ENCODE measurements around the gene REEP1. TPM values are rescaled to one million over a fixed set of nuclear protein-coding genes. Genes with fewer than 3 reads are reported as not detected.

REEP1 gene
- total RNA-seq, 4 donors from 2014 or later, result 0.39 to 3.3 (median 1.7) TPM

- no peak for DNase-seq (ENCODE audit: low spot score in 2 of 2)
- WGBS, 2 donors, result 77 to 82% methylated on average over 3 of the region's 3 CpGs
Observed at GRCh38 chr2:86331384-86331783, 6.0 kb downstream of the REEP1 start.

GRCh38 chr2:86330001-86330400 lies 7.4 kb downstream of the REEP1 start:
- H3K36me3 ChIP-seq, result no peaks in the 10 kb centered on the region
- H3K4me3 ChIP-seq, result no peak overlapping the region
- peaks cover 0 to 14% (median 0%) of the 10 kb centered on the region in 4 donors for H3K9me3 ChIP-seq
- H3K27me3 ChIP-seq, result peaks cover 0 to 12% of the 10 kb centered on the region in 2 donors
- no peak for DNase-seq (ENCODE audit: low spot score in 2 of 2)
- no peaks in the 10 kb centered on the region for H3K4me1 ChIP-seq
- no peak overlapping the region for H3K27ac ChIP-seq
- 70 to 85% methylated on average over 2 of the region's 2 CpGs for WGBS, 2 donors
- TF ChIP-seq CTCF (IDR thresholded peaks at IDR 0.05) (no peak), EP300 (IDR thresholded peaks at IDR 0.05) (no peak), POLR2A (IDR thresholded peaks at IDR 0.05) (no peak)

More at GRCh38 chr2:86331384-86331783, 6.0 kb downstream of the REEP1 start:
- Histone ChIP-seq H3K36me3 (no peaks in the 10 kb centered on the region), H3K27ac (no peak overlapping the region), H3K27me3 (peaks cover 0 to 25% of the 10 kb centered on the region in 2 donors), H3K4me1 (peaks cover 0 to 5% (median 3%) of the 10 kb centered on the region in 4 donors), H3K9me3 (peaks cover 0 to 14% (median 0%) of the 10 kb centered on the region in 4 donors), H3K4me3 (no peak overlapping the region)
- no peak for TF ChIP-seq POLR2A (IDR thresholded peaks at IDR 0.05)
- TF ChIP-seq CTCF (IDR thresholded peaks at IDR 0.05), result no peak
- no peak for TF ChIP-seq EP300 (IDR thresholded peaks at IDR 0.05)

DNA sequence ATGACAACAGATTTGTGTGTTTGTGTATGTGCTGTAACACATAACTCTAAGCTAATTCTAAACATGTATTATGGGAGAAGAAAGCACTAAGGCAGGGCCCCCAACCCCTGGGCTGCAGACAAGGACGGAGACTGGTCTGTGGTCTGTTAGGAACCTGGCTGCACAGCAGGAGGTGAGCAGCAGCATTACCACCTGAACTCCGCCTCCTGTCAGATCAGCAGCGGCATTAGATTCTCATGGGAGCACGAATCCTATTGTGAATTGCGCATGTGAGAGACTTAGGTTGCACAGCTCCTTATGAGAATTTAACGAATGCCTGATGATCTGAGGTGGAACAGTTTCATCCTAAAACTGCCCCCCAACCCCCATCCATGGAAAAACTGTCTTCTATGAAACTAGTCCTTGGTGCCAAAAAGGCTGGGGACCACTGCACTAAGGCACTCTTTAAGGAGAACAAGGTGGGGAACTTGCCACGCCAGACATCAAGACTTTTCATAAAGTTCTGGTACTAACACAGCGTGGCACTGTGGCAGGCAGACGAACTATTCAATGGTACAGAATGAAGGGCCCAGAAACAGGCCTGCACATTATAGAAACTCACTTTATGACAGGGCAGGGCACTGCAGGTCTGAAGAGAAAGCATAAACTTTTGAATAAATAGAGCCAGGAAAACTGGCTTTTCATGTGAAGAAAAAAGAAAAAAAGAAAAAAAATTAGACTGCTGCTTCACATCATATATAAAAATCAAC lies 14.0 kb downstream of the REEP1 start:
- Histone ChIP-seq H3K4me1 (no peaks in the 10 kb centered on the region), H3K9me3 (peaks cover 0 to 1% (median 0%) of the 10 kb centered on the region in 4 donors), H3K27ac (no peak overlapping the region), H3K27me3 (no peaks in the 10 kb centered on the region), H3K4me3 (no peak overlapping the region), H3K36me3 (no peaks in the 10 kb centered on the region)
- WGBS, 2 donors, result 73 to 76% methylated on average over 9 of the region's 9 CpGs
- TF ChIP-seq POLR2A (IDR thresholded peaks at IDR 0.05), result no peak
- no peak for TF ChIP-seq CTCF (IDR thresholded peaks at IDR 0.05)
- TF ChIP-seq EP300 (IDR thresholded peaks at IDR 0.05), result no peak
- no peak for DNase-seq (ENCODE audit: low spot score in 2 of 2)

- Histone ChIP-seq H3K27me3 (no peaks in the 10 kb centered on the region), H3K27ac (no peak overlapping the region), H3K4me3 (no peak overlapping the region), H3K9me3 (no peaks in the 10 kb centered on the region), H3K4me1 (no peaks in the 10 kb centered on the region), H3K36me3 (no peaks in the 10 kb centered on the region)
- no peak for DNase-seq (ENCODE audit: low spot score in 2 of 2)
- WGBS, 2 donors, result 73 to 77% methylated on average over 8 of the region's 8 CpGs
- TF ChIP-seq EP300 (IDR thresholded peaks at IDR 0.05) (no peak), POLR2A (IDR thresholded peaks at IDR 0.05) (no peak), CTCF (IDR thresholded peaks at IDR 0.05) (no peak)
Observed at GRCh38 chr2:86319700-86320580, 17.5 kb downstream of the REEP1 start.

DNA sequence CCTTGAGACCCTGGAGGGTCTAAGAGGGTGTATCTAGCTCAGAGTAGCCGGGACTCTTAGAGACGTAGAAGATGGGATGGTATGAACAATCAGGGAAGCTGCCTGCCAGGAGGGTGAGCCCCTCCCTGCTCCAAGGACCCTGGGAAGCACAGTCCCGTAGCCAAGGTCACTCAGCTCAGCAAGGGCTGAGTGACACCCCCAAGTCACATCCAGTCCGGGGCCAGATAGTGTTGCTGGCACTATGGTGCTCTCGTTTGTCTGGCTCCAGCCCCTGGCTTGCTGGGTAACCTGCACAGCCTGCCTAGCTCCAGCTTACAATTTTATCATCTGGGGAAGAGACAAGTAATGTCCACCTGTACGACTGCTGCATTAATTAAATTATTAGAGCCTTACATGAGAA lies 22.3 kb downstream of the REEP1 start:
- TF ChIP-seq CTCF (IDR thresholded peaks at IDR 0.05) (no peak), EP300 (IDR thresholded peaks at IDR 0.05) (no peak), POLR2A (IDR thresholded peaks at IDR 0.05) (no peak)
- Histone ChIP-seq H3K4me3 (no peak overlapping the region), H3K27me3 (no peaks in the 10 kb centered on the region), H3K36me3 (no peaks in the 10 kb centered on the region), H3K4me1 (no peaks in the 10 kb centered on the region), H3K9me3 (no peaks in the 10 kb centered on the region), H3K27ac (no peak overlapping the region)
- no peak for DNase-seq (ENCODE audit: low spot score in 2 of 2)
- WGBS, 2 donors, result 78 to 79% methylated on average over 6 of the region's 6 CpGs
